GM10248 (cell line): ENCODE data around the gene ACOT7.

Experiments used
- CTCF ChIA-PET: fragments of 300-600 bp; sonication (Branson Sonifier 250); formaldehyde crosslinking; extraction: SDS; loops from one replicate; lab custom pipeline; 2021; ENCODE audit warnings: antibody characterized with exemption; lab: Yijun Ruan, JAX
- POLR2A ChIA-PET: fragments of 350-650 bp; sonication (Branson Sonifier 250); formaldehyde crosslinking; extraction: SDS; loops from one replicate; lab custom pipeline; 2020; ENCODE audit warnings: antibody characterized with exemption; lab: Yijun Ruan, JAX
- DNase-seq: peaks from one replicate; pipeline ENCODE4 v3.0.0; 2012; ENCODE audit errors: extremely low spot score
- CTCF ChIP-seq: IDR thresholded peaks from 2 replicates; pipeline ENCODE4 v1.5.1; 2012; ENCODE audit warnings: mild to moderate bottlenecking, low read depth; ENCODE audit errors: extremely low read depth, missing control alignments, control extremely low read depth

ACOT7 gene

GRCh38 chr1:6274622-6275139 lies 118.9 kb downstream of the ACOT7 start:
- no peak for TF ChIP-seq CTCF

GRCh38 chr1:6274102-6274501 lies 119.5 kb downstream of the ACOT7 start:
- TF ChIP-seq CTCF, result no peak
- DNase-seq, result no peak
- CTCF ChIA-PET, result no interaction called here
- POLR2A ChIA-PET, result interaction anchor here (0.6 kb wide), 1 partner anchor 119 kb away, joined by 3 read pairs; the partner anchor contains the start of gene ACOT7

More at GRCh38 chr1:6274622-6275139, 118.9 kb downstream of the ACOT7 start:
- DNase-seq, result no peak
- ChIA-PET POLR2A (no interaction called here), CTCF (no interaction called here)

- ChIA-PET CTCF (interaction anchor here (1.3 kb wide), 1 partner anchor 27 kb away, joined by 3 read pairs; no protein-coding TSS in a partner anchor), POLR2A (interaction anchor here (0.6 kb wide), 1 partner anchor 120 kb away, joined by 3 read pairs; the partner anchor contains the start of gene ACOT7)
Observed at GRCh38 chr1:6273380-6273891, 120.1 kb downstream of the ACOT7 start.

GRCh38 chr1:6272868-6273267 lies 120.7 kb downstream of the ACOT7 start:
- POLR2A ChIA-PET, result no interaction called here
- no peak for DNase-seq
- no peak for TF ChIP-seq CTCF
- CTCF ChIA-PET, result interaction anchor here (1.3 kb wide), 1 partner anchor 26 kb away, joined by 3 read pairs; no protein-coding TSS in a partner anchor

More at GRCh38 chr1:6273380-6273891, 120.1 kb downstream of the ACOT7 start:
- TF ChIP-seq CTCF, result no peak
- no peak for DNase-seq

- CTCF ChIA-PET, result interaction anchor here (1.3 kb wide), 2 partner anchors 7 to 26 kb away, joined by 3 to 4 read pairs; no protein-coding TSS in a partner anchor
- POLR2A ChIA-PET, result no interaction called here
- DNase-seq, result no peak
- TF ChIP-seq CTCF, result no peak
Observed at GRCh38 chr1:6272452-6272851, 121.1 kb downstream of the ACOT7 start.

GRCh38 chr1:6271554-6271953 lies 122.0 kb downstream of the ACOT7 start:
- TF ChIP-seq CTCF, result no peak
- CTCF ChIA-PET, result interaction anchor here (0.7 to 1.3 kb wide), 2 partner anchors 8 to 25 kb away, joined by 3 to 4 read pairs; no protein-coding TSS in a partner anchor

More at GRCh38 chr1:6271554-6271953, 122.0 kb downstream of the ACOT7 start:
- POLR2A ChIA-PET, result no interaction called here
- DNase-seq, result no peak
